NCI-H345 (cell line): ENCODE results near the gene PDE6B.
"Not testable (repeated sequence)": the region's sequence is repeated elsewhere in the genome, so short reads cannot be mapped to it uniquely, and the experiment has no call there.

ENCODE experiments used
- DNase-seq: peaks from one replicate; lab custom pipeline; 2025; lab: John Stamatoyannopoulos, UW

PDE6B gene

GRCh38 chr4:635851-636627 lies 10.7 kb downstream of the PDE6B start:
- no peak for DNase-seq

DNA sequence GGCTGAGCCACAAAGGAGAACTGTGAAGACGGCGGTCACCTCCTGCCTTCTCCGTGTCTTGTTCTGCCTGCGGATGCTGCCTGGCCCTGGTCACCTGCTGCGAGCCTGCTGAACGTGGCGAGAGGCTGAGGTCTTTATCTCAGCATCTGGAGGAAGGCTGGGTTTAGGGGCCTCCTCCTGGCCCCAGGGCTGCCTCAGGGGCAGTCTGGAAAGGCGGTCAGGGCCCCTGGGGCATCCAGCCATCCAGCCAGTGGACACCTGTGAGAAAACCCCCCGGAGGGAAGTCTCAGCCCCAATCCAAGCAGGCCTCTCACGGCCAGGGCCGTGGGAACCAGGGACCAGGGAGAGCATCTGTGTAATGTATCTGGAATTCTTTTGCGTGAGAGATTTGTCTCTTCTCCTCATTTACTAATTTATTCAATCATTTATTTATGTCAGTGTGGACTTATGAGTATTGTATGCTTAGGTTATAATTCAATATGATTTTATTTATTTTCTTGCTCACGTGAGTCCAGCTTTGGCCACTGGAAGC lies 11.3 kb downstream of the PDE6B start:
- no peak for DNase-seq

DNA sequence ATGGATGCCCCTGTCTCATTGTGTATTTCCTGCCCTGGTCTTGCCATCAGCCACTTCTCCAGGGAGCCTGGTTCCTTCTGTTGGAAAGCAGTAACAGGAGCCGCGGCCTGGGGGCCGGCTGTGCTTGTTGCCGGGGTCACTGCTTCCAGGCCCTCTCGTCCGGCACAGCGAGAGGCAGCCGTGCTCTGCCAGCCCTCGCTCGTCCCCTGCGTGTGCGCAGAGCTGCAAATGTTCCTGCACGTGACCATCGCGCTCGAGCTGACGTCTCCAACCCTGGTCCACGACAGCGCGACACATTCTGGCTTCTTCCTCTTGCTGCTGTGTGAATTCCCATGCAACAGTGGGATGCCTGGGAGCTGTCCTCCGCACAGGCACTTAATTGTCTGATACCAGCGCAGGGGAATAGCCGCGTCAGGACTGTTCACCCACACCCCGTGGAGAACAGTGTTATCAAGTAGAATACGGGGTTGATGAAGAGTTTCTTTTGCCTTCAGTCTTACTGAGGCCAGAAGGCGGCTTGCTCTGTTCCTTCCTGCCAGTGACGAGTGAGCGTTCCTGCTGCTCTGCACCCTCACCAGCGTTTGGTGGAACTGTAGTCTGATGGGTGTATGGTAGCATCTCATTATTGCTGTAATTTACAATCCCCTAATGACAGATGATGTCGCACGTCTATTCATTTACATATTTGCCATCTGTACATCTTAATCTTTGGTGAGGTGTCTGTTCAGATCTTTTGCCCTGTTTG lies 12.3 kb downstream of the PDE6B start:
- no peak for DNase-seq

DNA sequence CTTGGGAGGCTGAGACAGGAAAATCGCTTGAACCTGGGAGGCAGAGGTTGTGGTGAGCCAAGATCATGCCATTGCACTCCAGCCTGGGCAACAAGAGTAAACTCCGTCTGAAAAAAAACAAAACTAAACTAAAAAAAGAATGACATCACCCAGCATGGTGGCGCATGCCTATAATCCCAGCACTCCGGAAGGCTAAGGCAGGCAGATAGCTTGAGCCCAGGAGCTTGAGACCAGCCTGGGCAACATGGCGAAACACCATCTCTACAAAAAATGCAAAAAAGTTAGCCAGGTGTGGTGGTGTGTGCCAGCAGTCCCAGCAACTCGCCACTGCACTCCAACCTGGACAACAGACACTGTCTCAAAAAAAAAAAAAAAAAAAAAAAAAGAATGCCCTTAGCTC lies 17.0 kb downstream of the PDE6B start:
- DNase-seq, result not testable (repeated sequence)

DNA sequence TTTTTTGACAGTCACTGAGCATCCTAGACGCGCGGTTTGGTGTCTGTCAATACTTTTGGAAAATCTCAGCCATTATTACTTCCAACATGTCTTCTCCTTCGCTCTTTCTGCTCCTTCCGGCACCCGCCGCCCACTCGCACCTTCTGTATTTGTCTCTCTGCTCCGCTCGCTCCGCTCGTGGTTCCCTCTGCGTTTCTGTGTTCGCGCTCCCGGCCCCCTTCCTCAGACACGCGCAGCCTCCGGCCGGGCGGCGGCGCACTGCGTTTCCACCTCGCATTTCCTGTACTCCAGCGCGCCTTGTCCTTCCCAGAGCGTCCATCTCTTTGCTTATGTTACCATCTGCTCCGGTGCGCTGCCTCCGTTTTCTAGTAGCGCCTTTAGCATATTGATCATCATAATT lies 21.1 kb downstream of the PDE6B start:
- no peak for DNase-seq

DNA sequence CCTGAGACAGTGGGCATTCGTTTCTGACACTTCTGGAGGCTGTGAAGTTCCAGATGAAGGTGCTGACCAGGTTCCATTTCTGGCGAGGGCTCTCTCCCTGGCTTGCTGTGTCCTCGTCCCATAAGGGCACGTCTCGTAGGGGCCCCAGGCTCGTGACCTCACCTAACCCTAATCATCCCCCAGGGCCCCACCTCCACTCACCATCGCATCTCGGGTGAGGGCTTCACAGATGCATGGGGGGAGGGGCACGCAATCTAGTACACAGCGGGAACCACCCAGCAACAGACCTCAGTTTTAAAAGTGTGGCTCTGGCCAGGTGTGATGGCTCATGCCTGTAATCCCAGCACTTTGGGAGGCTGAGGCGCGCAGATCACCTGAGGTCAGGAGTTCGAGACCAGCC lies 22.1 kb downstream of the PDE6B start:
- DNase-seq, result no peak

- DNase-seq, result no peak
Measured at GRCh38 chr4:648579-649292, 23.4 kb downstream of the PDE6B start.

DNA sequence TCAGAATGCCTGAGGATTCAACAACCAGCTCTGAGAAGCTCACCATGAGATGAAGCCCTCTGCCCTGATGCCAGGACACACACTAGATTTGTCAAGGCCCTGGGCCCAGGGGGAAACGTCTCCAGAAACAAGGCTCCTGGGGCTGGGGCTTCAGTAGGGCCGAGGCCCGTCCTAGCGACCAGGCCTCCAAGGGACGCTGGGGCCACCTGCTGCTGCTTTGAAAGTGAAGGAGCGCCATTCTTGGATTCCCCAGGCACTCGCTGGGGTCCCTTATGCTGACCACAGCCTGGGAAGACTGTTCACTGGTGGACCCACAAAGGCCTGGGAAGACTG lies 23.9 kb downstream of the PDE6B start:
- no peak for DNase-seq

DNA sequence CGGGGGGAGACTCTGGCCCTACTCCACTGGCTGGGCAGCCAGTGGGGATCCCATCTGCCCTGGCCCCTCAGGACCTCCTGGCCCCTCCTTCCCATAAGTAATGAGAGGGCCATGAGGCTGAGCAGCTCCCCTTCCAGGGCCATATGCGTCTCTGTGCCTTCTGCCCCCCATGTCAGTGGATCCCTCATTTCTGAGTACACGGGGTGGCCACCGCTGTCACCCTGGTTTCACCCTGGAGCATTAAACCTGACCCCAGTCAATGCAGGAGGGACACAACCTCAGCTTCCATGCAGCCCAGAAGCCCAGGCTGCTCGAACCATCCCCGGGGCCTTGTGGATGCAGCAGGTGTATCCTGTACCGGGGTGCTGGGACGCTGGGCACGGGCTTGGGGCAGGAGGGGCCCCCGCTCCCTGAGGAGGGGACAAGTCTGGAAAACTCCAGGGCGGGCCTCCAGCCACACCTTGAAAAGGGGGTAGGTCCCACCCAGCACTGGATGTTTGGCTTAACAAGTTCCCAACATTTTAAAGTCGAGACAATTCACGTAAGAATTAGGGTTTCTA lies 24.5 kb downstream of the PDE6B start:
- DNase-seq, result no peak

GRCh38 chr4:650461-650860 lies 25.1 kb downstream of the PDE6B start:
- DNase-seq, result no peak

DNA sequence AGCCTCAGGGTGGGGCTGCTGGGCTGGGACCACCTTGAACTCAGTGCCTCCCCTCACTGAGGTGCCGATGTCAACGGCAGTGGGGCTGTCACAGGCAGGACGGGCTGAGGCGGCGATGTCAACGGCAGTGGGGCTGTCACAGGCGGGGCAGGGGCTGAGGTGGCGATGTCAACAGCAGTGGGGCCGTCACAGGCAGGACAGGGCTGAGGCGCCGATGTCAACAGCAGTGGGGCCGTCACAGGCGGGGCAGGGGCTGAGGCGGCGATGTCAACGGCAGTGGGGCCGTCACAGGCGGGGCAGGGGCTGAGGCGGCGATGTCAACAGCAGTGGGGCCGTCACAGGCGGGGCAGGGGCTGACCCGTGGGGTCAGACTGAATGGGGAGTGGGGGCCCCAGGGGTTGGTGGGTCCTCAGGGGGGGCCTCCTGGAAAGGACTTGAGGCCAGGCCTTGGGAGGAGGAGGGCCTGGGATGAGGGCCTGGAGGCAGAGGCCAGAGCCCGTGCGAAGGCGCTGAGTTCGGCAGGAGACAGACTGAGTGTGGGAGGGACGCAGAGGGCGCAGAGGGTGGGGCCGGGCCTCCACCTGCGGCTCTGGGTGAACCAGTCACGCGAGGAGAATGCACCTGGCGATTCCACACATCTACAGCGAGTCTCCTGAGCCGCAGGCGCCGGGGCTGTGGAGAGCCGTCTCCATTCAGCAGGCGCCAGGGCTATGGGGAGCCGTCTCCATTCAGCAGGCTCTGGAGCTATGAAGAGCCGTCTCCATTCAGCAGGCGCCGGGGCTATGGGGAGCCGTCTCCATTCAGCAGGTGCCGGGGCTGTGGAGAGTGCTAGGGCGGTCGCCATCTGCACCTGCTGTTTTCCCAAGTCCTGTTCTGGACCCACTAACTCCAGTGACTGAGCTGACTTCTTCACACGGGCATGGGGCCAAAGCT lies 25.8 kb downstream of the PDE6B start:
- peak; percentile 56 for DNase-seq

- no peak for DNase-seq
Measured at GRCh38 chr4:651884-652642, 26.7 kb downstream of the PDE6B start.

DNA sequence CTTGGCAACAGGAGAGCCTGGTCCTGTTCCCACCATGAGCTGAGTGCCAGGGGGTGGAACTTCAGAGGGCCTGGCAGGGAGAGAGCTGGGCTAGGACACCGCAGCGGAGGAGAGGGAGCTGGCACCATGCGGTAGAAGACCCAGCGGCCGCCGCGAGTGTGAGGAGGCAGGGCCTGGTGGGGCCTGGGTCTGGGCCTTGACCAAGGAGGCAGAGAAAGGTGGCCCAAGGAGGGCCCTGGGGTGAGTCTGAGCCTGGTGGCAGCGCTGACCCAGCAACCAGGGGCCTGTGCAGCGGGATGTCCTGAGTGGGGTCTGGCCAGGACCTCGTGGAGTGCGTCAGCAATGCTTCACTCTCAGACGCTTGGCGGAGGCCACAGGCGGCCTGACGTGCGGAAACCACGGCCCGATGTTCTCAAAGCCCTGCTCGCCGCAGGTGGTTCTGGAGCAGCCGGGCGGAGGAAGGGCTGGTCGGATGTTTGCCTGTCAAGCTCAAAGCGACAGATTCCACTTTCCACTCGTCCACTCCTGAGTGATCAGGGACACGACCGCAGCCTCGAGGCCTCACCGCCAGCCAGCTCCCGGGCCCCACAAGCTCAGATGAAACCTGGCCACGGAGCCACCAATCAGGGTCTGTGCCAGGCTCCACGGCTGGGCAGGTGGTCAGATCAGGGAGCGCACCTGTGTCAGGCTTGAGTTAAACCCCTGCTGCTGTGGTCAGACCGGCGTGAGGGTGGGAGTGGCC lies 27.9 kb downstream of the PDE6B start:
- no peak for DNase-seq

- DNase-seq, result no peak
Measured at GRCh38 chr4:653831-654502, 28.6 kb downstream of the PDE6B start.

- no peak for DNase-seq
Measured at GRCh38 chr4:654503-654845, 29.1 kb downstream of the PDE6B start.

GRCh38 chr4:654871-655463 lies 29.6 kb downstream of the PDE6B start:
- DNase-seq, result no peak

DNA sequence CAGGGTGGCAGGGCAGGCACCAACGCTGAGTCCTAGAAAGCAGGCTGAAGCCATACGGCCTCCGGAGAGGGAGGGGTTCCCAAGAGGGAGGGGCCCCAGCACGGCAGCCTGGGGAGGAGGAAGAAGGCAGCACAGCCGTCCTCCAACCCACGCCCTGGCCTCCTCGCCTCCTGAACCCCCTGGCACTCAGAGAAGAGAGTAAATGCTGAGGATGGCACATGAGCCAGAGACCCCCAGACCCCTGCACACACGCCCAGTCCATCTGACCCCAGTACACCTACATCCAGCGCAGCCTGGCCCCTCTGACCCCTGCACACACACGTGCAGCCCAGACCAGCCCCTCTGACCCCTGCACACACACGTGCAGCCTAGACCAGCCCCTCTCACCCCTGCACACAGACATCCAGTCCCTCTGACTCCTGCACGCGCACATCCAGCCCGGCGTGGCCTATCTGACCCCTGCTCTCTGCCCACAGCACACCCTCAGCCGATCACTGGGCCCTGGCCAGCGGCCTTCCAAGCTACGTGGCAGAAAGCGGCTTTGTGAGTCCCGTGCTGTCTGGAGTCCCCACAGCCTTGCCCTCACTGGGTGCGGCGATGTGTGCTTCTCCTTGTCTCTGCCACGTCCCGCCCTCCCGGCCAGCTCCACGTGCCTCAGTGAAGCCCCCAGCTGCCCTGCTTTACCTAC lies 30.2 kb downstream of the PDE6B start:
- no peak for DNase-seq
